HG03469 (cell line): ENCODE data around the gene EQTN.
"Not testable (repeated sequence)": the region's sequence is repeated elsewhere in the genome, so short reads cannot be mapped to it uniquely, and the experiment has no call there.

Source experiments
- ATAC-seq: cut with Tn5 transposase; IDR thresholded peaks from one replicate; pipeline ENCODE4 v1.9.1; 2021; ENCODE audit warnings: mild to moderate bottlenecking, moderate library complexity, moderate number of reproducible peaks; ENCODE audit not compliant: unreplicated experiment

Gene EQTN

DNA sequence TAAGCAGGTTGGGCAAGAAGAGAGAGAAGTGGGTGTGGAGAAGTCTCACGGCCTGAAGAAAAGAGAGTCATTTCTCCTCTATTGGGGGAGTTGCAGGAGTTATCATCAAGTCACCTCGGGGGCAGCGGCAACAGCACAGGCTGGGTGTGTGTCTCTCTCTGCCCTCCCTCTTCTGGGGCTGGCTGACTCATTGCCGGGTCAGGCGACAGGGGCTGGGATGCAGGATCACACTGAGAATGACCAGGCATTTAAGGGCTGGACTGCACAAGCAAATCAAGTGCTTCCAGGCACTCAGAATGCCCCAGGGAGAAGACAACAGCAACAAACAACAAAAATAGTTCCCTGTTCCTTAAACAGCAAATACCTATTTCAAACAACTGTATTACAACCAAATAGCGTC is 6.3 kb upstream of the EQTN start:
- no peak for ATAC-seq

GRCh38 chr9:27293996-27294395 is 3.0 kb downstream of the EQTN start:
- no peak for ATAC-seq

GRCh38 chr9:27292659-27293405 is 4.1 kb downstream of the EQTN start:
- no peak for ATAC-seq

DNA sequence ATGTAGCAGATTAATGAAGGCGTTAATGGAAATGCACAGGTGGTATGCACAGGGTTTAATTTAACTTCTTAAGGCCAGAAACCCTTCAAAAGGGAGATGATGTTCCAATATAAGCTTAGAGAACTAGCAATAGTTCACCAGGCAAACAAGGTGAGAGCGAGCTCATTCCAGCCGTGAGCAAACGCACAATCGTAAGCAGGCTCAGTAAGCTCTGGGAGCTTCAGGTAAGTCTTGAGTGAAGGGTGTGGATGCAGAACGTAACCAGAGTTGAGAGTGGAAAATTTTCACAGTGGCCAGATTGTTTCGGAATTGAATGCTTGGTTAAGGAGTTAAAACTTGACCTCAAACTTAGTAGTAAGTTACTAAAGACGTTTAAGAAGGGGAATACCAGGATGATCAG is 5.7 kb downstream of the EQTN start:
- no peak for ATAC-seq

- no peak for ATAC-seq
Measured at GRCh38 chr9:27282269-27282668, 14.7 kb downstream of the EQTN start.

- ATAC-seq: no peak
Measured at GRCh38 chr9:27280860-27281259, 16.1 kb downstream of the EQTN start.

DNA sequence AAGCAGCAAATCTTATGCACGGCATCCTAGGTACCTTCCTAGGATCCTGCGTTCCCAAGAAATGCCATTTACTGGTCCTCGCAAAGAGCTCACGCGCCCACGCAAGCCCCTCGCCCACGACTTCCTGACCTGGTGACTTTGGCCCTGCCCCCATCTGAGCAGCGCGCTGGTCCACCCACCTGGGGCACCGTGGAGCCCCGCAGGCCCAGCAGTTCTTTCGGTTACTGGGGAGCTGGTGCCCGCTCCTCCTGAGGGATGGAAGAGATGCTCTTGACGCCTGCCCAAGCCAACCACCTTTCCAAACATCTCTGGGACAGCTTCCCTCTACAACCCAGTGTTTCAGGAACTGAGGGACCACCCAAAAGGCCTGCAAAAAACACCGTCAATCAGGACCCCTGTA is 16.7 kb downstream of the EQTN start:
- no peak for ATAC-seq

DNA sequence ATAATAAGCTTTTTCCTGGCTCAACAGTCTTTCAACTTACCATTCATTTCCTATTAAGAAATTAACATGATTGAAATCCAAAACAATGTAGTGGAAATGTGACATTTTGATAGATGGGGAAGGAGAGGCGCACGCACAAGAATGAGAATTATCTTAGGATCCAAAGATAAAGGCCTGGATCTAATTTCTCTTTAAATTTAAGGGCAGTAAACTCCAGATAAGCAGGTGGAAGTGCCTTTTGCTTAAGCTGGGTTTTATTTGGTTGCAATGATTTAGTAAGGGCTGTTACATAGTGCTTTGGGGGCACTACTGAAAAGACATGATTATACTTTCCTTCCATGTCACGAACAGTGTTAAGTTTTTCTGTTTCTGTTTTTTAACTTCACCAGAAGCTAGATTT is 17.3 kb downstream of the EQTN start:
- ATAC-seq: no peak

GRCh38 chr9:27278374-27278773 is 18.6 kb downstream of the EQTN start:
- no peak for ATAC-seq

DNA sequence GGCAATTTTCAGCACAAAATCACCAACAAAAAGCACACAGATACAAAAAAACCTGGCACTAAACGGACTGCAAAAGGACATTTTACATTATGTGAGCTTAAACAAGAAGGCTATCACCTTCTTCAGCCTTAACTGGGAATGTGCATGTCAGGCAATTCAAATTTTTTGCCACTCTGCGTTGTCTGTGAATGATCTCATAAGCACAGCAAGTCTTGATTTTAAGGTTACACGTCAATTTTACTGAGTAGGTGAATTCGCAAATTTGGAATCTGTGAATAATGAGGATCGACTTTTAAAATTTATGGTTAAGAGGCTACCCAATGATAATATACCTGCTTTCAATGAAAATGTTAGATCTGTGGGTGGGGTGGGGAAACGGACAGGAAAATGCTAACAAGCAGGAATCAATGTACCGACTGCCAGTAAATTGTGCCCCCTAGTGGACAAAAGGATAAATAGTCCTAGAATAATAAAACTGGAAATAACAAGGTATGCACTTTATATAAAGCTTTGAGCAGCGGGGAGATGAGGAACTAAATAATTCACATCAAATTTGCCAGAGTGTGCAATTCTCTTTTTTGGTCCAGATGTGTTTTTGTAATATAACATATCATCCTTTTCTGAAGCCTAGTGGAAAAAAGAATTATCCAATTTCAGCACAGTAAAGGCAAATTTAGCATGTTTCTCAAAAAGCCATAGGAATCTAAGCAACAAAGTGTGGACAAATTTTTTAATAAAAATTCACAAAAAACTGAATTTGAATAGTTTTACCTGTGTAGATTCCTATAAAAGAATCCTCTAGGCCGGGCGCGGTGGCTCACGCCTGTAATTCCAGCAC is 20.5 kb downstream of the EQTN start:
- ATAC-seq: no peak

GRCh38 chr9:27273186-27273585 is 23.8 kb downstream of the EQTN start:
- ATAC-seq: no peak

GRCh38 chr9:27272103-27272502 is 24.8 kb downstream of the EQTN start:
- no peak for ATAC-seq

GRCh38 chr9:27261517-27262211 is 35.3 kb downstream of the EQTN start:
- no peak for ATAC-seq

GRCh38 chr9:27260789-27261516 is 36.0 kb downstream of the EQTN start:
- ATAC-seq: no peak

DNA sequence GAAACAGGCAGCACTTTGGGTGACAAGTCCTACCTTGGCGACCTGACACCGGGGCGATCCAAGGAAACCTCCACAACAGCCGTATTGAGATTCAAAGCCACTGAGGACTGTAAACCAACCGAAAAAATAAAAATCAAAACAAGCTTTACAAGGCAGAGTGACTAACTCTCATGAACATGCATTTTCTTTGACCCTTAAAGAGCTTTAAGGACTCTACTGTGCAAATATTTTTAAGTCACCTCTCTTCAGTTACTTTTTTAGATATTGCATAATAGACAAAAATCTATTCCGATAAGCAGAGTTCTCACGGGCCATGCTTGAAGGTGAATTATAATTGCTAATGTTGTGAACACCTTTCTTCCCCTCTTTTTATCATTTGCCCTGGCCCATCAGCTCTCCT is 38.3 kb downstream of the EQTN start:
- no peak for ATAC-seq

- ATAC-seq: no peak
Measured at GRCh38 chr9:27248702-27249101, 48.2 kb downstream of the EQTN start.

- peak; percentile 92 for ATAC-seq
Measured at GRCh38 chr9:27247756-27248155, 49.2 kb downstream of the EQTN start.

- not testable (repeated sequence) for ATAC-seq
Measured at GRCh38 chr9:27239648-27240047, 57.3 kb downstream of the EQTN start.
